Lung (tissue), 12 donors: ENCODE results near the gene LEPR. TPM values are rescaled to one million over a fixed set of nuclear protein-coding genes. Genes with fewer than 3 reads are reported as not detected.

Experiments used
- ATAC-seq: fragments of 200-7000 bp; cut with Tn5 transposase; one replicate; pipeline ENCODE4 v1.9.1; 2020; ENCODE audit warnings: moderate number of reproducible peaks; ENCODE audit not compliant: insufficient read depth, low FRiP score
- DNase-seq, 3 donors: peaks; one replicate each; pipeline ENCODE4 v3.0.0-alpha.2; 2013 to 2017
- H3K27ac ChIP-seq, 2 donors: one replicate each; pipeline ENCODE4 v1.5.1; 2013; ENCODE audit warnings: mild to moderate bottlenecking in 2 of 2, moderate library complexity in 2 of 2, control low read depth in 1 of 2, inconsistent platforms in 1 of 2, low read depth in 1 of 2, low read length in 1 of 2
- H3K27me3 ChIP-seq, 3 donors: one replicate each; pipeline ENCODE4 v1.5.1; 2013; ENCODE audit warnings: low read length in 2 of 3; ENCODE audit not compliant: control insufficient read depth in 3 of 3, insufficient read depth in 3 of 3
- H3K36me3 ChIP-seq, 4 donors: one replicate each; pipeline ENCODE4 v1.5.1; 2013; ENCODE audit warnings: low read length in 4 of 4, mild to moderate bottlenecking in 1 of 4, moderate library complexity in 1 of 4; ENCODE audit not compliant: control insufficient read depth in 4 of 4, insufficient read depth in 4 of 4
- H3K4me1 ChIP-seq, 5 donors: one replicate each; pipeline ENCODE4 v1.5.1; 2013; ENCODE audit warnings: low read length in 5 of 5, mild to moderate bottlenecking in 2 of 5, moderate library complexity in 1 of 5; ENCODE audit not compliant: control insufficient read depth in 5 of 5, insufficient read depth in 5 of 5
- H3K4me3 ChIP-seq: one replicate; pipeline ENCODE4 v1.5.1; 2013; ENCODE audit warnings: mild to moderate bottlenecking, control low read depth, moderate library complexity
- H3K9ac ChIP-seq, 2 donors: one replicate each; pipeline ENCODE4 v1.5.1; 2013; ENCODE audit warnings: low read length in 2 of 2, control low read depth in 1 of 2; ENCODE audit not compliant: insufficient read depth in 1 of 2
- H3K9me3 ChIP-seq, 4 donors: one replicate each; pipeline ENCODE4 v1.5.1; 2013; ENCODE audit warnings: low read length in 3 of 4, mild to moderate bottlenecking in 1 of 4, moderate library complexity in 1 of 4; ENCODE audit not compliant: control insufficient read depth in 4 of 4, insufficient read depth in 3 of 4
- CTCF ChIP-seq: IDR thresholded peaks from 2 replicates; pipeline ENCODE4 v1.5.1; 2012; ENCODE audit warnings: mild to moderate bottlenecking; ENCODE audit errors: control extremely low read depth, extremely low read depth
- WGBS, 2 donors: extraction: QIAGEN DNeasy Blood & Tissue Kit; methylation state at CpG; one replicate each; pipeline ENCODE4 v1.1.7; 2013; 5-methylcytosine and 5-hydroxymethylcytosine counted together
- polyA plus RNA-seq, 2 donors: library from polyadenylated mRNA; stranded (reverse); fragments of 200-250 nt; gene quantifications; one replicate each; pipeline ENCODE4 v1.2.1, GENCODE V29; 2013
- total RNA-seq, 2 donors: library from RNA; depleted of rRNA in 1 of 2; stranded (reverse); fragments of >200 nt in 1 of 2; gene quantifications; one replicate each; pipeline ENCODE4 v1.2.1, GENCODE V29; 2014 to 2021
- donor health status: control.
- donor health status: control.
- donor health status: Bipolar disorder and iron deficiency.
- donor health status: healthy.
- donor health status: DM: yes; HTN: yes; CAD: no.

The LEPR gene
- total and polyA plus RNA-seq, 4 donors = 7.2 to 67.1 (median 13.3) TPM

GRCh38 chr1:65434760-65435159 lies 14.3 kb downstream of the LEPR start:
- H3K4me1 ChIP-seq = peaks cover 0 to 6% (median 4%) of the 10 kb centered on the region in 5 donors
- peaks cover 3 to 20% (median 13%) of the 10 kb centered on the region in 4 donors for H3K36me3 ChIP-seq
- H3K9me3 ChIP-seq = no peaks in the 10 kb centered on the region
- no peak overlapping the region for H3K9ac ChIP-seq
- ATAC-seq (no peak), DNase-seq (no peak)
- WGBS, 2 donors = 88 to 90% methylated on average over 3 of the region's 3 CpGs
- no peak overlapping the region for H3K27ac ChIP-seq
- no peak overlapping the region for H3K4me3 ChIP-seq
- TF ChIP-seq CTCF = no peak
- no peaks in the 10 kb centered on the region for H3K27me3 ChIP-seq

- Histone ChIP-seq H3K27ac (no peak overlapping the region), H3K4me1 (peaks cover 0 to 5% (median 0%) of the 10 kb centered on the region in 5 donors), H3K9me3 (no peaks in the 10 kb centered on the region), H3K9ac (no peak overlapping the region), H3K36me3 (peaks cover 3 to 15% (median 7%) of the 10 kb centered on the region in 4 donors), H3K4me3 (no peak overlapping the region), H3K27me3 (no peaks in the 10 kb centered on the region)
- DNase-seq (peak in 2 of 3 donors; percentile 43 to 65), ATAC-seq (no peak)
- no peak for TF ChIP-seq CTCF
- 73 to 82% methylated on average over 2 of the region's 2 CpGs for WGBS, 2 donors
These were observed 15.5 kb downstream of the LEPR start for GRCh38 chr1:65435987-65436386.

- peaks cover 0 to 5% (median 0%) of the 10 kb centered on the region in 5 donors for H3K4me1 ChIP-seq
- no peaks in the 10 kb centered on the region for H3K27me3 ChIP-seq
- 96 to 97% methylated on average over 7 of the region's 7 CpGs for WGBS, 2 donors
- ATAC-seq (no peak), DNase-seq (no peak)
- no peaks in the 10 kb centered on the region for H3K9me3 ChIP-seq
- no peak for TF ChIP-seq CTCF
- H3K9ac ChIP-seq = no peak overlapping the region
- peaks cover 0 to 10% (median 3%) of the 10 kb centered on the region in 4 donors for H3K36me3 ChIP-seq
- H3K4me3 ChIP-seq = no peak overlapping the region
- no peak overlapping the region for H3K27ac ChIP-seq
These were observed 17.1 kb downstream of the LEPR start for GRCh38 chr1:65437616-65438015.

- DNase-seq = no peak
- Histone ChIP-seq H3K9me3 (no peaks in the 10 kb centered on the region), H3K4me3 (no peak overlapping the region), H3K36me3 (peaks cover 0 to 3% (median 0%) of the 10 kb centered on the region in 4 donors), H3K9ac (no peak overlapping the region), H3K27me3 (no peaks in the 10 kb centered on the region), H3K27ac (peak overlapping the region in 1 of 2 donors; percentile 44), H3K4me1 (peaks cover 0 to 5% (median 0%) of the 10 kb centered on the region in 5 donors)
- ATAC-seq = no peak
- 74 to 83% methylated on average over 12 of the region's 12 CpGs for WGBS, 2 donors
- TF ChIP-seq CTCF = no peak
These were observed 19.9 kb downstream of the LEPR start for GRCh38 chr1:65440322-65440900.
